GM12878 (cell line): ENCODE data around the gene RUFY2. TPM values are rescaled to one million over a fixed set of nuclear protein-coding genes. Genes with fewer than 3 reads are reported as not detected.

ENCODE experiments used
- EED ChIP-seq: sonication (generic); IDR thresholded peaks from 2 replicates; pipeline ENCODE4 v1.6.1; 2016; ENCODE audit warnings: antibody characterized with exemption, low read depth
- MEF2B ChIP-seq: fragments of 450-650 bp; IDR thresholded peaks from 2 replicates; pipeline ENCODE4 v1.6.1; 2018; ENCODE audit warnings: mild to moderate bottlenecking, moderate library complexity; ENCODE audit not compliant: partially characterized antibody, poor library complexity, severe bottlenecking
- NFXL1 ChIP-seq: fragments of 450-650 bp; IDR thresholded peaks from 2 replicates; pipeline ENCODE4 v1.6.1; 2017; ENCODE audit warnings: antibody characterized with exemption, mild to moderate bottlenecking, borderline replicate concordance
- NFYA ChIP-seq: IDR thresholded peaks from 2 replicates; pipeline ENCODE4 v1.6.1; 2011; ENCODE audit warnings: low read depth, mild to moderate bottlenecking, low read length, improper control_type of control experiment, borderline replicate concordance
- NR2C2 ChIP-seq: IDR thresholded peaks from 2 replicates; pipeline ENCODE4 v1.6.1; 2011; ENCODE audit warnings: borderline replicate concordance, low read depth; ENCODE audit not compliant: control insufficient read depth, insufficient read length
- NR2F1 ChIP-seq: fragments of 450-650 bp; conservative IDR thresholded peaks from 2 replicates; pipeline ENCODE4 v1.6.1; 2017; ENCODE audit warnings: mild to moderate bottlenecking
- POLR2A ChIP-seq: IDR thresholded peaks from 2 replicates; pipeline ENCODE4 v1.6.1; 2011; ENCODE audit warnings: low read depth, mild to moderate bottlenecking, low read length
- POU2F2 ChIP-seq: IDR thresholded peaks from 3 replicates; pipeline ENCODE4 v1.6.1; 2011; ENCODE audit warnings: low read depth, mild to moderate bottlenecking, low read length, borderline replicate concordance
- PRDM15 ChIP-seq: fragments of 450-650 bp; formaldehyde crosslinking; IDR thresholded peaks from 2 replicates; pipeline ENCODE4 v1.4.0; 2020; ENCODE audit warnings: mild to moderate bottlenecking, moderate library complexity
- SIN3A ChIP-seq: IDR thresholded peaks from 2 replicates; pipeline ENCODE4 v1.6.1; 2012; ENCODE audit warnings: low read depth, low read length, improper control_type of control experiment
- SIX5 ChIP-seq: IDR thresholded peaks from 2 replicates; pipeline ENCODE4 v1.6.1; 2011; ENCODE audit warnings: mild to moderate bottlenecking, low read depth, low read length, moderate library complexity; ENCODE audit not compliant: severe bottlenecking
- SMAD1 ChIP-seq: fragments of 450-650 bp; IDR thresholded peaks from 2 replicates; pipeline ENCODE4 v1.6.1; 2018; ENCODE audit warnings: mild to moderate bottlenecking, low read depth; ENCODE audit not compliant: partially characterized antibody
- SUPT20H ChIP-seq: IDR thresholded peaks from 2 replicates; pipeline ENCODE4 v1.6.1; 2011; ENCODE audit warnings: low read depth, mild to moderate bottlenecking, low read length, moderate library complexity, borderline replicate concordance; ENCODE audit not compliant: control insufficient read depth
- YY1 ChIP-seq: IDR thresholded peaks from 2 replicates; pipeline ENCODE4 v1.6.1; 2011; ENCODE audit warnings: low read depth, mild to moderate bottlenecking, low read length
- ZBTB4 ChIP-seq: fragments of 450-650 bp; formaldehyde crosslinking; IDR thresholded peaks from 2 replicates; pipeline ENCODE4 v1.4.0; 2022; ENCODE audit warnings: mild to moderate bottlenecking, moderate library complexity
- polyA plus RNA-seq, 11 experiments: library from polyadenylated mRNA; depleted of rRNA in 4 of 11; unstranded in 6 of 11; stranded (reverse) in 5 of 11; fragments of >200 nt; fragmentation: Nextera tagmentation in 4 of 11; fragmentation: Illumina TruSeq in 1 of 11; extraction: Ambion mirVana in 4 of 11; extraction: Trizol in 1 of 11; gene quantifications; 1 replicate in 1 of 11; 2 replicates in 10 of 11; pipeline versions ENCODE4 v1.2.1 to v1.2.3, GENCODE V29; 2011 to 2016; ENCODE audit warnings: inconsistent platforms in 2 of 11, missing spikeins in 2 of 11, low read depth in 1 of 11
- total RNA-seq, 4 experiments: library from RNA; depleted of rRNA in 3 of 4; stranded (reverse); fragments of >200 nt in 3 of 4; fragmentation: Illumina TruSeq in 1 of 4; extraction: Trizol in 1 of 4; gene quantifications; 2 replicates each; pipeline versions ENCODE4 v1.2.1 to v1.2.3, GENCODE V29; 2013 to 2021
- TF ChIP-seq, protein P1 (sequence below): fragments of 450-650 bp; IDR thresholded peaks from 2 replicates; pipeline ENCODE4 v1.6.1; 2018; ENCODE audit warnings: mild to moderate bottlenecking, low read depth, moderate library complexity; ENCODE audit not compliant: partially characterized antibody
- TF ChIP-seq, protein P2 (sequence below): IDR thresholded peaks from 2 replicates; pipeline ENCODE4 v1.6.1; 2012; ENCODE audit warnings: low read length, inconsistent platforms

Gene RUFY2
- total and polyA plus RNA-seq, 10 of the 15 experiments (the other 5 are each of a cell fraction or from before 2014, with no cell fraction given), result 1.7 to 8.4 (median 5.8) TPM

- TF ChIP-seq PRDM15 (CRISPR knock-in tag) (no peak), ZBTB4 (CRISPR knock-in tag) (no peak), YY1 (peak; percentile 70; the same call in 1 of the 2 replicates), SIX5 (peak; percentile 29), SMAD1 (no peak), POLR2A (peak; percentile 87), NFXL1 (no peak), NR2F1 (peak; percentile 63), EED (no peak), POU2F2 (peak; percentile 11; the same call in 1 of the 3 replicates), MEF2B (peak; percentile 31), SIN3A (no peak; the same call in 1 of the 2 replicates), NFYA (no peak), SUPT20H (no peak), NR2C2 (no peak)
- TF ChIP-seq, protein P1, sequence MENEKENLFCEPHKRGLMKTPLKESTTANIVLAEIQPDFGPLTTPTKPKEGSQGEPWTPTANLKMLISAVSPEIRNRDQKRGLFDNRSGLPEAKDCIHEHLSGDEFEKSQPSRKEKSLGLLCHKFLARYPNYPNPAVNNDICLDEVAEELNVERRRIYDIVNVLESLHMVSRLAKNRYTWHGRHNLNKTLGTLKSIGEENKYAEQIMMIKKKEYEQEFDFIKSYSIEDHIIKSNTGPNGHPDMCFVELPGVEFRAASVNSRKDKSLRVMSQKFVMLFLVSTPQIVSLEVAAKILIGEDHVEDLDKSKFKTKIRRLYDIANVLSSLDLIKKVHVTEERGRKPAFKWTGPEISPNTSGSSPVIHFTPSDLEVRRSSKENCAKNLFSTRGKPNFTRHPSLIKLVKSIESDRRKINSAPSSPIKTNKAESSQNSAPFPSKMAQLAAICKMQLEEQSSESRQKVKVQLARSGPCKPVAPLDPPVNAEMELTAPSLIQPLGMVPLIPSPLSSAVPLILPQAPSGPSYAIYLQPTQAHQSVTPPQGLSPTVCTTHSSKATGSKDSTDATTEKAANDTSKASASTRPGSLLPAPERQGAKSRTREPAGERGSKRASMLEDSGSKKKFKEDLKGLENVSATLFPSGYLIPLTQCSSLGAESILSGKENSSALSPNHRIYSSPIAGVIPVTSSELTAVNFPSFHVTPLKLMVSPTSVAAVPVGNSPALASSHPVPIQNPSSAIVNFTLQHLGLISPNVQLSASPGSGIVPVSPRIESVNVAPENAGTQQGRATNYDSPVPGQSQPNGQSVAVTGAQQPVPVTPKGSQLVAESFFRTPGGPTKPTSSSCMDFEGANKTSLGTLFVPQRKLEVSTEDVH, result no peak
- TF ChIP-seq, protein P2, sequence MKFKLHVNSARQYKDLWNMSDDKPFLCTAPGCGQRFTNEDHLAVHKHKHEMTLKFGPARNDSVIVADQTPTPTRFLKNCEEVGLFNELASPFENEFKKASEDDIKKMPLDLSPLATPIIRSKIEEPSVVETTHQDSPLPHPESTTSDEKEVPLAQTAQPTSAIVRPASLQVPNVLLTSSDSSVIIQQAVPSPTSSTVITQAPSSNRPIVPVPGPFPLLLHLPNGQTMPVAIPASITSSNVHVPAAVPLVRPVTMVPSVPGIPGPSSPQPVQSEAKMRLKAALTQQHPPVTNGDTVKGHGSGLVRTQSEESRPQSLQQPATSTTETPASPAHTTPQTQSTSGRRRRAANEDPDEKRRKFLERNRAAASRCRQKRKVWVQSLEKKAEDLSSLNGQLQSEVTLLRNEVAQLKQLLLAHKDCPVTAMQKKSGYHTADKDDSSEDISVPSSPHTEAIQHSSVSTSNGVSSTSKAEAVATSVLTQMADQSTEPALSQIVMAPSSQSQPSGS, result no peak
These were observed at the start of gene RUFY2 (continued) for GRCh38 chr10:68406815-68407548.
